Mucosa of rectum (tissue), 2 donors: Measurements from ENCODE around the gene GRID2.

ENCODE experiments used
- H3K27ac ChIP-seq, 2 donors: one replicate each; pipeline ENCODE4 v1.7.0; 2013; ENCODE audit warnings: inconsistent platforms in 2 of 2, low read depth in 2 of 2, low read length in 2 of 2
- H3K27me3 ChIP-seq, 2 donors: one replicate each; pipeline ENCODE4 v1.7.0; 2013; ENCODE audit warnings: low read length in 2 of 2; ENCODE audit not compliant: control insufficient read depth in 2 of 2, insufficient read depth in 2 of 2
- H3K36me3 ChIP-seq, 2 donors: one replicate each; pipeline ENCODE4 v1.7.0; 2013; ENCODE audit warnings: low read length in 2 of 2; ENCODE audit not compliant: control insufficient read depth in 2 of 2, insufficient read depth in 2 of 2
- H3K4me1 ChIP-seq, 2 donors: one replicate each; pipeline ENCODE4 v1.7.0; 2013; ENCODE audit warnings: low read length in 2 of 2, mild to moderate bottlenecking in 1 of 2; ENCODE audit not compliant: control insufficient read depth in 2 of 2, insufficient read depth in 2 of 2
- H3K4me3 ChIP-seq, 2 donors: one replicate each; pipeline ENCODE4 v1.7.0; 2013; ENCODE audit warnings: low read length in 2 of 2
- H3K9ac ChIP-seq, 2 donors: one replicate each; pipeline ENCODE4 v1.7.0; 2013; ENCODE audit warnings: low read length in 2 of 2, low read depth in 1 of 2, mild to moderate bottlenecking in 1 of 2
- H3K9me3 ChIP-seq, 2 donors: one replicate each; pipeline ENCODE4 v1.7.0; 2013; ENCODE audit warnings: low read length in 2 of 2; ENCODE audit not compliant: control insufficient read depth in 2 of 2
- donor health status: healthy.
- donor health status: Normal muscosa, but diverticular disease.

Gene GRID2

DNA sequence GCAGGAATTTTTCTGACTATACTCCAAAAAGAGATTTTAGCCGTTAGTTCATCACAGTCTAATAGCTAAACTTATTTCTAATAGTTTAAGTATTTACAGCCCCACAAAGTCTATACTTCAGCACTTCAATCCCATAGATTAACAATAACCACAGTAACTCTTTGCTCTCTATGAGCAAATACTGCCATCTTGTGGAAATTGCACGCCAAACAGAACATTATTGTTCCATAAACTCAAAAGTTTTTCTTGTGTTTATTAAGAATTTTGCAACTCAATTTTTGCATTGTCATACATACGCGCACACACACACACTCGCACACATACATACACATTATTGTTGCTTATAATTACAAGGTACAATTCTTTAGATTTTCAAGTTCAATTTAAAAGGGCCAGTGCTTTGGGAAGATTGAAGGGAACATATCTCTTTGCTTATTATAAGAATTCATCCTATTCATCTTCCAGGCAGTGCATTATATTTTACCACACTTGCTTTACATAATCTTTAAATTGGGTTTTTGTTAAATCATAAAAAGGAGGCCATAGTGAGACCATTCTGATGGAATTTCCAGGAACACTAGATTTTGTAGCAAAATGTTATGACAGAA is 1461.0 kb downstream of the GRID2 start:
- no peaks in the 10 kb centered on the region for H3K27me3 ChIP-seq
- no peaks in the 10 kb centered on the region for H3K4me1 ChIP-seq
- no peak overlapping the region for H3K9ac ChIP-seq
- no peaks in the 10 kb centered on the region for H3K36me3 ChIP-seq
- H3K4me3 ChIP-seq = no peak overlapping the region
- no peaks in the 10 kb centered on the region for H3K9me3 ChIP-seq
- H3K27ac ChIP-seq = no peak overlapping the region

DNA sequence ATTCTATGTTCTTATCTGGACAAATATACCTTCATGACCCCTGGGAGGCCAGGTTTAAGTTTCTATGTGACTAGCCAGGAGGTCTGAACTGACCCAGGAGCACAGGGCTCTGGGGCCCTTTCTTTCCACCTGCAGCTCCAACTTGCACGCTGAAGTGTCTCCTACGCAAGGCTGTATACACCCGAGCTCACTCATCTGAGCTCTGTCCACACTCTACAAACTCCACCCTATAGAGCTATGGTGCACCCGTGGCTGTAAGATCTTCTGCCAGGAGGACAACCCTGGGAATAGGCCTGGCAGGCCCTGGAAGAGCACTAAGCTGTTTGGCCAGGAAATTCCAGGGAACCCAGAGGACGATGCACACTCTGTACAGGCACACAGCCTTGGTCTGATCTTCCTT is 1464.2 kb downstream of the GRID2 start:
- Histone ChIP-seq H3K36me3 (no peaks in the 10 kb centered on the region), H3K27me3 (no peaks in the 10 kb centered on the region), H3K27ac (no peak overlapping the region), H3K9me3 (no peaks in the 10 kb centered on the region), H3K4me3 (no peak overlapping the region), H3K9ac (no peak overlapping the region), H3K4me1 (no peaks in the 10 kb centered on the region)

DNA sequence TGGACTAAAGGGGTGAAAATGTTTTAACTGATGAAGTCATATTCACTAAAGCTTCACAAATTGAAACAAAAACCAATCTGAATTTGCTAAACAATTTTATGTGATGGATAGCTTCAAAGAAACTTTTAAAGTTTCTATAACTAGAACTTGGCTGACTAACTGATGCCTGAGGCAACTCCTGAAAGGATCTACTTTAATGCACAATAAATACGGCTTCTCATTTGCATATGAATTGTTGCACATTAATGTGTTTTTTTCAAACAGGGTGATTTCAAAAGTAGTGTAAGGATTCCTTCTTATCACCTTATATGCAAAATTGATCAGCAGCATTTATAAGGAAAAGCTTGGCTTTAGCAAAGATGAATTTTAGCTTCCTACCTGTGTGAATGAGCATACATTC is 1466.4 kb downstream of the GRID2 start:
- H3K4me3 ChIP-seq = no peak overlapping the region
- no peaks in the 10 kb centered on the region for H3K36me3 ChIP-seq
- H3K4me1 ChIP-seq = no peaks in the 10 kb centered on the region
- H3K9me3 ChIP-seq = no peaks in the 10 kb centered on the region
- no peaks in the 10 kb centered on the region for H3K27me3 ChIP-seq
- no peak overlapping the region for H3K27ac ChIP-seq
- H3K9ac ChIP-seq = no peak overlapping the region

DNA sequence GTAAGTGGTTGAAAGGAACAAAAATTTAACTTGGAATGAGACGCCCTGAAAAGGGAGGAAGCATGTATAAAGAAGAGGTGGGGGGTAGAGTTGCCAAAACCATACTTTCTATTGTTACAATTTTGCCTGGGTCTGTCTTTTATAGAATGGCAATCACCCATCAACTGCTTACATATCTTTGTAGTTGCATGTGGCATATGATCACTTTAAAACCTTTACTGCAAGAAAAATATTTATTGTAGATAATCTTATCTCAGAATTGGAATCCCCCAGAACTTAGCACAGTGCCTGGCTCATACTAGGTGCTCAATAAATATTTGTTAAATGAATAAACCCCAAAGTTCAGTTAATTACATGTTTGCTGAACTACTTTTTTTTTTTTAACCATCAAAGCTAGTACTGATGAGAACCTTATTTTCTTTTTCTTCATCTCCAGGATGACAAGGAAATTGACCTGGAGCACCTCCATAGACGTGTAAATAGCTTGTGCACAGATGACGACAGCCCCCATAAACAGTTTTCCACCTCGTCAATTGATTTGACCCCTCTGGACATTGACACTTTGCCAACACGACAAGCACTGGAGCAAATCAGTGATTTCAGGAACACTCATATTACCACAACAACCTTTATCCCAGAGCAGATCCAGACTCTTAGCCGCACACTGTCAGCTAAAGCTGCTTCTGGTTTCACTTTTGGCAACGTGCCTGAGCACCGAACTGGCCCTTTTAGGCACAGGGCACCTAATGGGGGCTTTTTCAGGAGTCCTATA is 1468.1 kb downstream of the GRID2 start:
- H3K27me3 ChIP-seq = no peaks in the 10 kb centered on the region
- H3K9me3 ChIP-seq = no peaks in the 10 kb centered on the region
- no peak overlapping the region for H3K9ac ChIP-seq
- H3K36me3 ChIP-seq = no peaks in the 10 kb centered on the region
- no peak overlapping the region for H3K27ac ChIP-seq
- no peaks in the 10 kb centered on the region for H3K4me1 ChIP-seq
- peak overlapping the region; percentile 8 to 55 for H3K4me3 ChIP-seq

DNA sequence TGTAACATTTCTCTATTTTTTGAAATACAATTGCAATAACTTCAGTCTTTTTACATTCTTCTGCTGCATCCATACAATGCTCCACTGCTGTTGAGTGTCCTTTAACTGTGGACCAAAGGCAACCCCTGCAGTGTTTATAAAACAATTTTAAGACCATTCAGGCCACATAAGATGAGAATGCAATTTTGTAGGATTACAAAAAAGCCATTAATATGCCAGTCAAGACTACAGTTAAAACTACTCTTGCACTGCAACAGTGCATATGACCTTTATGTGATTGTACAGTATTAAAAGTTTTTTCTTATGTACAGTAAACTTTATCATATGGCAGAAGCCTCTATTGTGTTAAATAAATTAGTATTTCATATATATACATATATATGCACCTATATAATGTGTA is 1469.1 kb downstream of the GRID2 start:
- Histone ChIP-seq H3K4me3 (no peak overlapping the region), H3K36me3 (no peaks in the 10 kb centered on the region), H3K27ac (no peak overlapping the region), H3K27me3 (no peaks in the 10 kb centered on the region), H3K9ac (no peak overlapping the region), H3K4me1 (no peaks in the 10 kb centered on the region), H3K9me3 (no peaks in the 10 kb centered on the region)

DNA sequence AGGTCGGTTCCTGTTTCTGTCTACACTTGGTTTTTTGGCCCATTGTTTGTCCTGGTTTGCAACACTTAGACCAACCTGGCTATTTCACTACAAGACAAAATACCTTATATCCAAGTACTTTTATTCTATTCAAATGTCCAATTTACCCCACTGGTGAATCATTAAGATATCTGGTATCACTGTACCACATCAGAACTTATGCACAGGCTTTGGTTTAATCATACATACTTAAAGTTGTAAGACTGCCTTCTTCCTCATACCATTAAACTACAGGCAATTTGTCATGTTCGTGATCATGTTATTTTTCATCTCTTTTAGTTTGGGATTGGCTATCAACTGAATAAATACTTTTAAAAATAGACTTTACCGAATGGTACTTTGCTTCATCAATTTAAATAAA is 1471.8 kb downstream of the GRID2 start:
- H3K27me3 ChIP-seq = no peaks in the 10 kb centered on the region
- no peak overlapping the region for H3K4me3 ChIP-seq

DNA sequence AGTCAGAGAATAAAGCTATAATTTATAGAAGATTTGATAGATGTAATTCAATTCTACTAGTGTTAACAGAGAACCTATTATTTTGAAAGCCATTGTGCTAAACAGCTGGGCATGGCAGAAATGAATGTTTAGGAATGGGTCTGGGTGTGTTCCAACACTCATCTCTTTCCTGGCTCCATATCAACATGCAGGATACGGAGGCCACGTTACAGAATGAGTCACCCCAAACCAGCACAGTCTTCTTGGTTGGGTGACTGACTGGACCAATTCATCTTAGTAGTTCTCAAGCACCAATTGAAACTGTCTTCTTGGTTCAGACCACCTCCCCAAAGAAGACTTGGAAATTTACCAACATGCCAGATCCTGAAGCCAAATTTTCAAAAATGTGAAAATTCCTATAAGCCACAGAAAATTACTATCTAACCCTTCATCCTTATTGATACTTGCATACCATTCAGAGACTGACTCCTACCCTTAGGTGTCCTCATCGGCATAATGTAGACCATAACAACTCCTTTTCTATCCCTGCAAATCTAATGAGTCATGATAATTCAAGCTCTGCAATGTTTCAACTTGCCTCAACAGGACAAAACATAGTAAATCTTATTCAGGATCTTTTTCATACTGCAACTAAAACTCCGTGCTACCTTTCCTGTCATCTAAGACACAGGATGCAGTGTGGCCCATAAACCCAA is 1472.8 kb downstream of the GRID2 start:
- no peaks in the 10 kb centered on the region for H3K9me3 ChIP-seq
- H3K27ac ChIP-seq = no peak overlapping the region
- no peak overlapping the region for H3K4me3 ChIP-seq
- no peaks in the 10 kb centered on the region for H3K27me3 ChIP-seq
- H3K9ac ChIP-seq = no peak overlapping the region
- H3K4me1 ChIP-seq = no peaks in the 10 kb centered on the region
- no peaks in the 10 kb centered on the region for H3K36me3 ChIP-seq

More for the DNA sequence above, 1471.8 kb downstream of the GRID2 start:
- H3K4me1 ChIP-seq = no peaks in the 10 kb centered on the region
- no peaks in the 10 kb centered on the region for H3K36me3 ChIP-seq
- no peaks in the 10 kb centered on the region for H3K9me3 ChIP-seq
- H3K27ac ChIP-seq = no peak overlapping the region
- H3K9ac ChIP-seq = no peak overlapping the region

DNA sequence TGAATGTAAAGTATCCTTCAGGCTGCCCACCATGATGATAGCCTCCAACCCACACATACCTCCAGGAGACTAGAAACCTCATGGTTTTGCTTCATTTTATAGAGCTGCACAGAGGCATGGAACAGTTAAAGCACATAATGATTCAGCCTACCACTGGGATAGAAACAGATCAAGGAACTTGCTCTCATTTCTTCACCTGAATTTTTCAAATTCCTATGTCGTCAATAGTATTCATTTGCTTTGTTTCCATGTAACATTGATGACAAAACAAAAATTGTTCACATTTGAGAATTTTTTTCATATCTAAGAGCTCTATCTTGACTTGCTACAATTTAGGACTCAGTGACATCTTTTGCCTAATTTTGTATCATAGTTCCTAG is 1473.3 kb downstream of the GRID2 start:
- Histone ChIP-seq H3K4me1 (no peaks in the 10 kb centered on the region), H3K27me3 (no peaks in the 10 kb centered on the region), H3K9ac (no peak overlapping the region), H3K36me3 (no peaks in the 10 kb centered on the region), H3K9me3 (no peaks in the 10 kb centered on the region), H3K4me3 (no peak overlapping the region), H3K27ac (no peak overlapping the region)

DNA sequence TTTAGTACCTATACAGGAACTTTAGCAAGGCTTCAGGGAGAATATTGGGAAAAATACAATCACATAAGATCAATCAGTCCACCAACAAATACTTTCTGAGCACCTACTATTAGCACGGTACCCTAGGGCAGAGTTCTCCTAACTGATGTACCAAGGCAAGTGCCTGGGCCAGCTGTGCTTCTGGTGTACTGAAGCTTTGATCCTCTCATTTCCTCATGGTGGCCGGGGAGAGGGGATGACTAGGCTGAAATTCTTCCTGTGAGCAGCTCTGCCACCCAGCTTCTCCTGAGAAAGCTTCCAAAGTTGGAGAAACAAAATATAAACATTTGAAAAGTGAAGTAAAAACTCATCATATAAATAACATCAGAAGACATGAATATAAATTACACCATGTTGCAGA is 1475.5 kb downstream of the GRID2 start:
- Histone ChIP-seq H3K27me3 (no peaks in the 10 kb centered on the region), H3K9me3 (no peaks in the 10 kb centered on the region), H3K4me1 (no peaks in the 10 kb centered on the region), H3K4me3 (no peak overlapping the region), H3K9ac (no peak overlapping the region), H3K36me3 (no peaks in the 10 kb centered on the region), H3K27ac (no peak overlapping the region)

DNA sequence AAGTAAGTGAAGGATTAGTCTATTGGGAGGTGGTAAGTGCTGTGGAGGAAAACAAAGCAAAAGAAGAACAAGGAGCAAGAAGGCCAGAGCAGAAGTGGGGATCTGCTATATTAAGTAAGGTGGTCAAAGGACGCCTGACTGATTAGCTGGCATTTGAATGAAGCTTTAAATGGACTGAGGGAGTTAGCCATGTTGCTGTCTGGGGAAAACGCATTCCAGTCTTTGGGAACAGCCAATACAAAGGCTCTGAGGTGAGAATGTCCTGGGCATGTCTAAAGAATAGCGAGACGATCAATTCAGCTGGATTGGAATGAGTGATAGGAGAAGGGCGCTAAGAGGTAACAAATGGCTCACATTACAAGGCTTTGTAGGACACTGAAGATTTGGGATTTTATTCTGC is 1476.3 kb downstream of the GRID2 start:
- H3K4me3 ChIP-seq = no peak overlapping the region

More for the DNA sequence above, 1476.3 kb downstream of the GRID2 start:
- no peaks in the 10 kb centered on the region for H3K4me1 ChIP-seq
- H3K27me3 ChIP-seq = no peaks in the 10 kb centered on the region
- no peaks in the 10 kb centered on the region for H3K36me3 ChIP-seq
- no peak overlapping the region for H3K9ac ChIP-seq
- H3K27ac ChIP-seq = no peak overlapping the region
- no peaks in the 10 kb centered on the region for H3K9me3 ChIP-seq
